Endothelial cell of umbilical vein (primary cell): Measurements from ENCODE around the gene SPRY4. TPM values are rescaled to one million over a fixed set of nuclear protein-coding genes. Genes with fewer than 3 reads are reported as not detected.

ENCODE experiments used
- BruUV-seq: library from RNA; stranded (reverse); fragments of 400-500 nt; replicated peaks from 2 replicates; lab custom pipeline; 2021; lab: Mats Ljungman, UMichigan
- CTCF ChIA-PET: fragments of 300-600, 350-600 bp; sonication (Branson Sonifier 250); formaldehyde crosslinking; loops from one replicate; lab custom pipeline; 2021; ENCODE audit warnings: antibody characterized with exemption, inconsistent platforms; lab: Charles Lee
- POLR2A ChIA-PET: fragments of 300-600, 350-600 bp; sonication (Branson Sonifier 250); formaldehyde crosslinking; loops from one replicate; lab custom pipeline; 2021; ENCODE audit warnings: antibody characterized with exemption, inconsistent platforms; lab: Charles Lee
- DNase-seq: peaks from one replicate; pipeline ENCODE4 v3.0.0-alpha.2; 2011; ENCODE audit warnings: low read depth, low spot score
- FAIRE-seq: peaks from 2 replicates; lab custom pipeline; 2011; peaks lifted over from hg19 to GRCh38; lab: Jason Lieb, UNC
- H2AFZ ChIP-seq: 2 replicates; pipeline ENCODE4 v1.6.0; 2012; ENCODE audit warnings: low read depth, low read length, control low read depth, inconsistent platforms
- H3K27ac ChIP-seq: 2 replicates; pipeline ENCODE4 v1.5.1; 2011; ENCODE audit warnings: low read depth, mild to moderate bottlenecking, control low read depth, low read length, moderate library complexity; ENCODE audit not compliant: insufficient read depth
- H3K27me3 ChIP-seq, 2 experiments: 2 replicates each; pipeline versions ENCODE4 v1.6.0 to v1.6.1; 2011; ENCODE audit warnings: low read length in 2 of 2, mixed read lengths in 1 of 2; ENCODE audit not compliant: control insufficient read depth in 2 of 2, insufficient read depth in 2 of 2
- H3K36me3 ChIP-seq, 2 experiments: 2 replicates in 1 of 2; 3 replicates in 1 of 2; pipeline ENCODE4 v1.5.1; 2011; ENCODE audit warnings: low read length in 2 of 2, mild to moderate bottlenecking in 1 of 2, moderate library complexity in 1 of 2; ENCODE audit not compliant: control insufficient read depth in 2 of 2, insufficient read depth in 2 of 2; ENCODE audit errors: extremely low read depth in 1 of 2
- H3K4me1 ChIP-seq: 3 replicates; pipeline ENCODE4 v1.5.1; 2011; ENCODE audit warnings: mild to moderate bottlenecking, low read length; ENCODE audit not compliant: control insufficient read depth, insufficient read depth; ENCODE audit errors: extremely low read depth
- H3K4me2 ChIP-seq: 2 replicates; pipeline ENCODE4 v1.6.1; 2011; ENCODE audit warnings: low read length, control low read depth, mixed read lengths; ENCODE audit not compliant: insufficient read depth
- H3K4me3 ChIP-seq, 3 experiments: fragments of 200-600 bp in 1 of 3; sonication (generic), shearing (Covaris generic) in 1 of 3; replicated peaks in 1 of 3; 2 replicates each; pipeline ENCODE4 v1.5.1; 2011 to 2016; ENCODE audit warnings: control low read depth in 3 of 3, low read length in 3 of 3, mild to moderate bottlenecking in 2 of 3, inconsistent platforms in 1 of 3, low read depth in 1 of 3, moderate library complexity in 1 of 3; ENCODE audit not compliant: insufficient read depth in 1 of 3
- H3K79me2 ChIP-seq: 2 replicates; pipeline ENCODE4 v1.6.0; 2012; ENCODE audit warnings: low read length, inconsistent platforms; ENCODE audit not compliant: control insufficient read depth, insufficient read depth
- H3K9ac ChIP-seq: replicated peaks from 2 replicates; pipeline ENCODE3; 2011; ENCODE audit warnings: low read length, control low read depth; ENCODE audit not compliant: insufficient read depth; ENCODE audit errors: extremely low read depth
- H3K9me1 ChIP-seq: replicated peaks from 3 replicates; pipeline ENCODE4 v1.6.0; 2011; ENCODE audit warnings: mild to moderate bottlenecking, low read length; ENCODE audit not compliant: control insufficient read depth, insufficient read depth; ENCODE audit errors: extremely low read depth
- H3K9me3 ChIP-seq: replicated peaks from 2 replicates; pipeline ENCODE4 v1.5.1; 2012; ENCODE audit warnings: low read length, inconsistent platforms; ENCODE audit not compliant: control insufficient read depth, insufficient read depth
- H4K20me1 ChIP-seq: replicated peaks from 2 replicates; pipeline ENCODE3; 2011; ENCODE audit warnings: mild to moderate bottlenecking, low read length; ENCODE audit not compliant: control insufficient read depth, insufficient read depth; ENCODE audit errors: extremely low read depth
- CTCF ChIP-seq, 2 donors: IDR thresholded peaks; 1 replicate in 1 of 2; 2 replicates in 1 of 2; pipeline ENCODE4 v1.5.1; 2011; ENCODE audit warnings: low read length in 2 of 2, mild to moderate bottlenecking in 2 of 2, moderate library complexity in 2 of 2, control low read depth in 1 of 2, inconsistent platforms in 1 of 2, low read depth in 1 of 2; ENCODE audit not compliant: insufficient read depth in 1 of 2; ENCODE audit errors: extremely low read depth in 1 of 2
- EZH2 ChIP-seq: IDR thresholded peaks from 2 replicates; pipeline ENCODE4 v1.6.1; 2012; ENCODE audit warnings: borderline replicate concordance, low read depth, mild to moderate bottlenecking, moderate library complexity, low read length, inconsistent platforms; ENCODE audit not compliant: severe bottlenecking
- FOS ChIP-seq: IDR thresholded peaks from 2 replicates; pipeline ENCODE4 v1.6.1; 2011; ENCODE audit warnings: mild to moderate bottlenecking, low read length, moderate library complexity, borderline replicate concordance; ENCODE audit not compliant: insufficient read depth
- GATA2 ChIP-seq: IDR thresholded peaks from 2 replicates; pipeline ENCODE4 v1.7.0; 2011; ENCODE audit warnings: low read depth, mild to moderate bottlenecking, moderate library complexity, mixed read lengths, low read length; ENCODE audit not compliant: insufficient read length, insufficient read depth
- JUN ChIP-seq: IDR thresholded peaks from 2 replicates; pipeline ENCODE4 v1.6.1; 2011; ENCODE audit warnings: borderline replicate concordance, low read depth; ENCODE audit not compliant: insufficient read length, insufficient read depth
- MYC ChIP-seq: IDR thresholded peaks from one replicate; pipeline ENCODE4 v1.6.1; 2011; ENCODE audit warnings: mild to moderate bottlenecking, low read depth, low read length
- POLR2A ChIP-seq: IDR thresholded peaks from 2 replicates; pipeline ENCODE4 v1.6.1; 2012; ENCODE audit warnings: low read depth, mild to moderate bottlenecking, control low read depth, low read length
- POLR2AphosphoS5 ChIP-seq: IDR thresholded peaks from 2 replicates; pipeline ENCODE4 v1.6.1; 2012; ENCODE audit warnings: low read depth, mild to moderate bottlenecking, control low read depth, low read length, moderate library complexity; ENCODE audit not compliant: insufficient read depth
- dilution Hi-C: fragments of 300-500 bp; cut with MboI; formaldehyde crosslinking; loops from one replicate; pipeline ENCODE4 v1.15.0; 2019; ENCODE audit warnings: low sequenced_read_pairs; ENCODE audit not compliant: extremely low pct_ligation_motif_present
- intact Hi-C: fragments of 100-400 bp; cut with micrococcal nuclease; formaldehyde crosslinking; loops from one replicate; pipeline ENCODE4 v1.10.0; 2022
- polyA plus RNA-seq, 4 experiments: library from polyadenylated mRNA; depleted of rRNA in 3 of 4; stranded (reverse) in 3 of 4; unstranded in 1 of 4; fragments of >200 nt; gene quantifications; 2 replicates each; pipeline versions ENCODE4 v1.2.1 to v1.2.3, GENCODE V29; 2011 to 2012; ENCODE audit warnings: missing spikeins in 1 of 4
- total RNA-seq: library from RNA; stranded (reverse); gene quantifications from 2 replicates; pipeline ENCODE4 v1.2.3, GENCODE V29; 2021

SPRY4 gene
- total and polyA plus RNA-seq, 2 donors (not counting 3 experiments of a cell fraction or from before 2014, with no cell fraction given): 9.3 to 33.9 TPM

- Histone ChIP-seq H3K79me2 (peaks cover 100% of the 10 kb centered on the region), H3K9me1 (no peaks in the 10 kb centered on the region), H3K9ac (no peak overlapping the region), H3K27ac (peak overlapping the region; percentile 57), H3K4me1 (peaks cover 74% of the 10 kb centered on the region), H3K9me3 (no peaks in the 10 kb centered on the region), H4K20me1 (no peaks in the 10 kb centered on the region), H3K4me2 (peak overlapping the region; percentile 58), H3K4me3 (no peak overlapping the region), H3K27me3 (no peaks in the 10 kb centered on the region), H3K36me3 (peaks cover 2 to 7% of the 10 kb centered on the region in 2 experiments), H2AFZ (no peak overlapping the region)
- no TSS peak for BruUV-seq
- FAIRE-seq (peak; percentile 40), DNase-seq (no peak)
- dilution Hi-C loops (no loop called here), intact Hi-C loops (loop anchor here (1.0 to 10.0 kb wide), 10 partner anchors 9 to 378 kb away; partner anchors contain the start of gene SPRY4)
- POLR2A ChIA-PET: no interaction called here
- CTCF ChIA-PET: interaction anchor here (1.1 to 1.8 kb wide), 6 partner anchors 8 to 232 kb away, joined by 3 to 9 read pairs (median 5); partner anchors contain the start of gene SPRY4
- TF ChIP-seq MYC: no peak
- TF ChIP-seq POLR2AphosphoS5: no peak
- TF ChIP-seq GATA2: no peak
Observed at GRCh38 chr5:142316681-142317080, 8.1 kb downstream of the SPRY4 start.

- dilution Hi-C loops (no loop called here), intact Hi-C loops (loop anchor here (1.0 to 10.0 kb wide), 10 partner anchors 9 to 379 kb away; partner anchors contain the start of gene SPRY4)
- FAIRE-seq (peak; percentile 96), DNase-seq (peak; percentile 82)
- ChIA-PET POLR2A (interaction anchor here (0.6 to 1.3 kb wide), 3 partner anchors 9 to 197 kb away, joined by 3 read pairs; partner anchors contain the start of gene SPRY4), CTCF (interaction anchor here (1.0 to 1.8 kb wide), 8 partner anchors 9 to 233 kb away, joined by 3 to 9 read pairs (median 4); partner anchors contain the start of gene SPRY4)
- H3K4me3 ChIP-seq: no peak overlapping the region
- no TSS peak for BruUV-seq
- H3K4me2 ChIP-seq: peak overlapping the region; percentile 58
- peak overlapping the region; percentile 57 for H3K27ac ChIP-seq
- H3K79me2 ChIP-seq: peaks cover 100% of the 10 kb centered on the region
- no peak overlapping the region for H2AFZ ChIP-seq
- H4K20me1 ChIP-seq: no peaks in the 10 kb centered on the region
- no peaks in the 10 kb centered on the region for H3K9me1 ChIP-seq
- H3K27me3 ChIP-seq: no peaks in the 10 kb centered on the region
- TF ChIP-seq EZH2 (no peak), FOS (peak; percentile 39), POLR2AphosphoS5 (peak; percentile 84), MYC (no peak), GATA2 (peak; percentile 38), CTCF (IDR thresholded peaks at IDR 0.05; ENCODE audit: extremely low read depth in 1 of 2, insufficient read depth in 1 of 2, low read depth in 1 of 2, low read length in 2 of 2) (no peak), POLR2A (no peak), JUN (peak; percentile 12)
- H3K4me1 ChIP-seq: peaks cover 68% of the 10 kb centered on the region
- peak overlapping the region; percentile 16 for H3K9ac ChIP-seq
- no peaks in the 10 kb centered on the region for H3K9me3 ChIP-seq
- peaks cover 2 to 10% of the 10 kb centered on the region in 2 experiments for H3K36me3 ChIP-seq
Observed at GRCh38 chr5:142316051-142316450, 8.8 kb downstream of the SPRY4 start.
